ENCODE measurements around the gene SMIM33.

Gene SMIM33

DNA sequence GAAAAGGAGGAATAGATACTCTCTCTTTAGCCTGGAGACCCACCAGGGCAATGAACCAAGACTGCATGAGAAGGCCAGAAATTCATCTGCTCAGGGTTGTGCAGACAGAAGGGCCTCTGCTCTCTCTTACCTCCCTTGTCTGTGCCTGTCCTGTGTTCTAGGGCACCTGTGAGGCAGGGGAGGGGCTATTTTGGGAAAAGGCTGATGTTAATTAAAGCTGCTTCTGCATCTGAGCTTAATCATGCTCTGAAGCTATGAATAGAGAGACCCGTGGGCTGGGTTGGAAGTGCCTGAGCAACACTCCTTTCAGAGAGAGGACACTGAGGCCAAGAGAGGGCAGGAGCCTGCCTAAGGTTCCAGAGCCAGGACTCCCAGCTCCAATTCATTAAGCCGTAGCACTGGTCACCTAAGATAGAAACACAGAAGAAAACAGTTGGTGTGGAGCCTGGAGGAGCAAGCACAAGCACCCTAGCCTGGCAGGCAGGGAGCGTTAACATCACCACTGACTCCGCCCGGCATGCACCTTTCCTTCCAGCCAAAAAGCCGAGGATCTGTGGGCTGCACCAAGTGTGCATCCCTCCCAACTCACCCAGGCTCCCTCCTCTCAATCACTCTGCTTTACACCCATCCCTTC is 43.2 kb downstream of the SMIM33 start:
- no peak overlapping the region for H3K4me3 ChIP-seq (ENCODE audit: low read depth, low read length)
- DNase-seq (ENCODE audit: low read depth) = no peak

DNA sequence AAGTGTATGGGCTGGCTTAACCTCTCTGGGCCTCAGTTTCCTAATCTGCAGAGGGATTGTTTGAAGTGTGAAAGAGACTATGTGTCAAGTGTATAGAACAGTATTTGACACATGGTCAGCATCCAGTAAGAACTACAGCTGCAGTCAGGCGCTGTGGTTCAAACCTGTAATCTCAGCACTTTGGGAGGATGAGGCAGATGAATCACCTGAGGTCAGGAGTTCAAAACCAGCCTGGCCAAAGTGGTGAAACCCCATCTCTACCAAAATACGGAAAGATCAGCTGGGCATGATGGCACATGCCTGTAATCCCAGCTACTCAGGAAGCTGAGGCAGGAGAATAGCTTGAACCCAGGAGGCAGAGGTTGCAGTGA is 43.7 kb downstream of the SMIM33 start:
- DNase-seq (ENCODE audit: low read depth) = no peak
- no peak overlapping the region for H3K4me3 ChIP-seq (ENCODE audit: low read depth, low read length)

DNA sequence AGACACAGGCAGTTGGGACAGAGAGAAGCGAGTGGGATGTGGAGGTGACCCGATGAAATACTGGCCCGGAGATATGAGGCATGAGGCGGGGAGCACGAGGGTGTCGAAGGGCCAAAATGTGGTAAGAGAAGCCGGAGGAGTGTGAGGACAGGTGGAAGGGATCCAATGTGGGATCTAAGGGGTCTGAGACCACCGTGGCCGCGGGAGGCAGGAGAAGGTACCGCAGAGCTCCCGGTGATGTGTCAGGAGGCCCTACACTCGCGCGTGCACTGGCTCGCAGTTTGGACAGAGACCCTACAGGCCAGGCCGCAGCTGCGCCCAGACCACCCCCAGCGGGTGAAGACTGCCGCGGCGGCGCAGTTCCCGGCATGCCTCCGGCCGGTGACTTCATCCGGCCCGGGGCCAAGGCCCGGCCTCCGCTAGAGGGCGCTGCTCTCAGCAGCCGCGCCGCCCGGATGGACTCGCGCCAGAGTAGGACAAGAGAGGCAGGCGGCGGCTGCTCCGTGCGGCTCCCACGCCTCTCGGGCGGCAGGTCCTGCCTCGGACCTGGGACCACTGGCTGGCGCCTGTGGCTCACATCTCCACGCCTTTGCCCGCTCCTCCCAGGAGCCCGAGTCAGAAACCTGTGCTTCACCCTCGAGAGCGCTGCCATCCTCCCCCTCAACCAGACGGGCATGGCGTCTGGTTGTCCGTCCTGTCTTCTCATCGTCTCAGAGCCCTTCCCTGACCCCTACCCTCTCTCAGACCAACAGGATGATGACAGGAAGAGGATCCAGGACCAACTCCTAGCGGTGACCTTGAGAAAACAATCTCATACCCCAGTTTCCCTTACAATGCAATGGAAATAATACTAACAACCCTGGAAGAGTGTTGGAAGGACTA is 47.1 kb downstream of the SMIM33 start:
- H3K4me3 ChIP-seq (ENCODE audit: low read depth, low read length) = peak overlapping the region; percentile 53
- peak; percentile 33 for DNase-seq (ENCODE audit: low read depth)
